ENCODE data around the gene NT5C. TPM values are rescaled to one million over a fixed set of nuclear protein-coding genes. Genes with fewer than 3 reads are reported as not detected.

NT5C gene
- total RNA-seq, 3 donors from 2014 or later, result 79.6 to 106 (median 91.4) TPM

GRCh38 chr17:75088465-75089417 is 42.8 kb downstream of the NT5C start:
- no peak for TF ChIP-seq CTCF (IDR thresholded peaks at IDR 0.05)
- TF ChIP-seq POLR2A (IDR thresholded peaks at IDR 0.05), result no peak
- TF ChIP-seq POLR2AphosphoS5 (IDR thresholded peaks at IDR 0.05), result no peak
- peak overlapping the region; percentile 93 to 98 for H3K27ac ChIP-seq
- peak in 1 of 2 donors; percentile 48 for DNase-seq (ENCODE audit: low spot score in 2 of 2)
- intact Hi-C loops (cut with DNase I; ENCODE audit: low total_unique reads), result no loop called here
- H3K9me3 ChIP-seq, result no peaks in the 10 kb centered on the region
- no peaks in the 10 kb centered on the region for H3K36me3 ChIP-seq
- H3K4me3 ChIP-seq, result peak overlapping the region; percentile 50 to 91 (median 69)
- H3K27me3 ChIP-seq, result no peaks in the 10 kb centered on the region
- peaks cover 30 to 44% of the 10 kb centered on the region in 2 donors for H3K4me1 ChIP-seq

GRCh38 chr17:75087558-75088453 is 43.7 kb downstream of the NT5C start, which contains the start of gene SLC16A5:
Gene SLC16A5, plus strand, starts transcription at chr17:75087954. Its CDS starts 5,683 bp downstream, at chr17:75093637.
- no peaks in the 10 kb centered on the region for H3K36me3 ChIP-seq
- H3K4me3 ChIP-seq, result peak within 1 kb of the TSS; percentile 50 to 91 (median 69)
- no peaks in the 10 kb centered on the region for H3K27me3 ChIP-seq
- H3K4me1 ChIP-seq, result peaks cover 21 to 37% of the 10 kb centered on the region in 2 donors
- H3K27ac ChIP-seq, result peak within 1 kb of the TSS; percentile 93 to 98
- peak; percentile 88 to 92 for DNase-seq (ENCODE audit: low spot score in 2 of 2)
- no peaks in the 10 kb centered on the region for H3K9me3 ChIP-seq
- intact Hi-C loops (cut with DNase I; ENCODE audit: low total_unique reads), result no loop called here
- TF ChIP-seq POLR2AphosphoS5 (IDR thresholded peaks at IDR 0.05) (peak; percentile 42 to 51 (median 45)), POLR2A (IDR thresholded peaks at IDR 0.05) (no peak)

GRCh38 chr17:75087182-75087557 is 44.4 kb downstream of the NT5C start:
- H3K4me3 ChIP-seq, result peak overlapping the region; percentile 50 to 91 (median 69)
- no peak for DNase-seq (ENCODE audit: low spot score in 2 of 2)
- H3K27ac ChIP-seq, result peak overlapping the region; percentile 93 to 98
- H3K4me1 ChIP-seq, result peaks cover 21 to 30% of the 10 kb centered on the region in 2 donors
- intact Hi-C loops (cut with DNase I; ENCODE audit: low total_unique reads), result no loop called here
- no peaks in the 10 kb centered on the region for H3K36me3 ChIP-seq
- no peaks in the 10 kb centered on the region for H3K9me3 ChIP-seq
- TF ChIP-seq CTCF (IDR thresholded peaks at IDR 0.05) (no peak), POLR2AphosphoS5 (IDR thresholded peaks at IDR 0.05) (no peak), POLR2A (IDR thresholded peaks at IDR 0.05) (no peak)
- no peaks in the 10 kb centered on the region for H3K27me3 ChIP-seq

GRCh38 chr17:75086496-75087181 is 44.9 kb downstream of the NT5C start:
- H3K4me1 ChIP-seq, result peaks cover 20 to 26% of the 10 kb centered on the region in 2 donors
- TF ChIP-seq POLR2AphosphoS5 (IDR thresholded peaks at IDR 0.05), result no peak
- H3K27ac ChIP-seq, result peak overlapping the region; percentile 93 to 98
- no peak for DNase-seq (ENCODE audit: low spot score in 2 of 2)
- no peaks in the 10 kb centered on the region for H3K27me3 ChIP-seq
- no peaks in the 10 kb centered on the region for H3K36me3 ChIP-seq
- H3K4me3 ChIP-seq, result peak overlapping the region in 2 of 3 donors; percentile 69 to 91
- no peaks in the 10 kb centered on the region for H3K9me3 ChIP-seq
- intact Hi-C loops (cut with DNase I; ENCODE audit: low total_unique reads), result no loop called here

- Histone ChIP-seq H3K36me3 (no peaks in the 10 kb centered on the region), H3K27me3 (no peaks in the 10 kb centered on the region), H3K9me3 (no peaks in the 10 kb centered on the region), H3K4me3 (no peak overlapping the region), H3K27ac (peak overlapping the region; percentile 62 to 68), H3K4me1 (peaks cover 11 to 21% of the 10 kb centered on the region in 2 donors)
- intact Hi-C loops (cut with DNase I; ENCODE audit: low total_unique reads), result no loop called here
- no peak for DNase-seq (ENCODE audit: low spot score in 2 of 2)
- TF ChIP-seq POLR2A (IDR thresholded peaks at IDR 0.05) (no peak), POLR2AphosphoS5 (IDR thresholded peaks at IDR 0.05) (no peak)
These were observed 47.4 kb downstream of the NT5C start for GRCh38 chr17:75084039-75084660.
